MM.1S (cell line): ENCODE results near the gene KRT78.

ENCODE experiments used
- DNase-seq: peaks from one replicate; pipeline ENCODE4 v3.0.0-alpha.2; 2015
- H2AFZ ChIP-seq: fragments of 300-600 bp; sonication (generic); 2 replicates; pipeline ENCODE4 v1.6.0; 2016; ENCODE audit warnings: antibody characterized with exemption, low read length
- H3F3A ChIP-seq: fragments of 300-600 bp; sonication (generic); 2 replicates; pipeline ENCODE4 v1.6.1; 2016; ENCODE audit warnings: mild to moderate bottlenecking, antibody characterized with exemption, low read length, moderate library complexity, mixed read lengths; ENCODE audit not compliant: insufficient read depth
- H3K27ac ChIP-seq: fragments of 300-600 bp; sonication (generic); 2 replicates; pipeline ENCODE4 v1.5.1; 2016; ENCODE audit warnings: mild to moderate bottlenecking, low read length
- H3K27me3 ChIP-seq: fragments of 300-600 bp; sonication (generic); replicated peaks from 2 replicates; pipeline ENCODE4 v1.6.0; 2016; ENCODE audit warnings: low read length; ENCODE audit not compliant: insufficient read depth
- H3K36me3 ChIP-seq: fragments of 300-600 bp; sonication (generic); replicated peaks from 2 replicates; pipeline ENCODE4 v1.6.1; 2016; ENCODE audit warnings: mild to moderate bottlenecking, low read length, mixed read lengths; ENCODE audit not compliant: insufficient read depth
- H3K4me1 ChIP-seq: fragments of 300-600 bp; sonication (generic); 2 replicates; pipeline ENCODE4 v1.6.1; 2016; ENCODE audit warnings: low read length, mixed read lengths
- H3K4me2 ChIP-seq: fragments of 300-600 bp; sonication (generic); 2 replicates; pipeline ENCODE4 v1.6.0; 2016; ENCODE audit warnings: low read depth, low read length
- H3K4me3 ChIP-seq: fragments of 300-600 bp; sonication (generic); 2 replicates; pipeline ENCODE4 v1.5.1; 2016; ENCODE audit warnings: low read length, mixed read lengths
- H3K79me2 ChIP-seq: fragments of 300-600 bp; sonication (generic); 2 replicates; pipeline ENCODE4 v1.6.1; 2016; ENCODE audit warnings: mixed run types, low read length, mixed read lengths
- H3K9ac ChIP-seq: fragments of 300-600 bp; sonication (generic); 2 replicates; pipeline ENCODE4 v1.6.1; 2016; ENCODE audit warnings: low read length, mixed read lengths
- H3K9me2 ChIP-seq: fragments of 300-600 bp; sonication (generic); replicated peaks from 2 replicates; pipeline ENCODE4 v1.6.1; 2016; ENCODE audit warnings: mild to moderate bottlenecking, low read length, mixed read lengths; ENCODE audit not compliant: insufficient read depth
- H3K9me3 ChIP-seq: fragments of 300-600 bp; sonication (generic); replicated peaks from 2 replicates; pipeline ENCODE4 v1.6.1; 2016; ENCODE audit warnings: mild to moderate bottlenecking, low read length, mixed read lengths; ENCODE audit not compliant: insufficient read depth
- H4K20me1 ChIP-seq: fragments of 300-600 bp; sonication (generic); 2 replicates; pipeline ENCODE4 v1.6.1; 2016; ENCODE audit warnings: mild to moderate bottlenecking, low read length, moderate library complexity, mixed read lengths; ENCODE audit not compliant: insufficient read depth
- CTCF ChIP-seq: fragments of 300-600 bp; sonication (generic); IDR thresholded peaks from 2 replicates; pipeline ENCODE4 v1.5.1; 2016; ENCODE audit warnings: antibody characterized with exemption, low read length, mixed read lengths
- EZH2 ChIP-seq: fragments of 300-600 bp; sonication (generic); optimal IDR thresholded peaks from 2 replicates; pipeline ENCODE3; 2017; ENCODE audit warnings: low read depth, mild to moderate bottlenecking, antibody characterized with exemption, low read length, mixed read lengths
- EZH2phosphoT487 ChIP-seq: fragments of 300-600 bp; sonication (generic); IDR thresholded peaks from 2 replicates; pipeline ENCODE4 v1.6.1; 2018; ENCODE audit warnings: antibody characterized with exemption, low read length

The KRT78 gene

GRCh38 chr12:52873513-52873831, 24.7 kb upstream of the KRT78 start:
- H3K4me3 ChIP-seq: peak overlapping the region; percentile 54
- no peaks in the 10 kb centered on the region for H3K9me3 ChIP-seq
- no peak overlapping the region for H3K27ac ChIP-seq
- H3K36me3 ChIP-seq: no peaks in the 10 kb centered on the region
- no peak for DNase-seq
- H3K4me2 ChIP-seq: peak overlapping the region; percentile 84
- TF ChIP-seq EZH2: no peak
- no peak for TF ChIP-seq CTCF
- no peak for TF ChIP-seq EZH2phosphoT487
- no peaks in the 10 kb centered on the region for H3K9me2 ChIP-seq
- H3K27me3 ChIP-seq: no peaks in the 10 kb centered on the region
- H4K20me1 ChIP-seq: no peaks in the 10 kb centered on the region
- H3F3A ChIP-seq: no peaks in the 10 kb centered on the region
- 0 out of 2 replicates have a peak, but pooled peaks cover 9% of the 10 kb centered on the region for H3K4me1 ChIP-seq
- H3K9ac ChIP-seq: peak overlapping the region; percentile 67; the same call in 1 of the 2 replicates
- no peaks in the 10 kb centered on the region for H3K79me2 ChIP-seq
- H2AFZ ChIP-seq: peak overlapping the region; percentile 75

GRCh38 chr12:52872644-52873389, 24.0 kb upstream of the KRT78 start:
- Histone ChIP-seq H3K36me3 (no peaks in the 10 kb centered on the region), H4K20me1 (no peaks in the 10 kb centered on the region), H3K9me2 (no peaks in the 10 kb centered on the region), H3K4me3 (no peak overlapping the region), H3K27me3 (no peaks in the 10 kb centered on the region), H3K9ac (no peak overlapping the region), H2AFZ (no peak overlapping the region), H3K9me3 (no peaks in the 10 kb centered on the region), H3F3A (no peaks in the 10 kb centered on the region), H3K4me1 (0 out of 2 replicates have a peak, but pooled peaks cover 9% of the 10 kb centered on the region), H3K4me2 (no peak overlapping the region), H3K27ac (no peak overlapping the region), H3K79me2 (no peaks in the 10 kb centered on the region)
- no peak for TF ChIP-seq EZH2phosphoT487
- TF ChIP-seq CTCF: no peak
- TF ChIP-seq EZH2: no peak
- no peak for DNase-seq

- no peak overlapping the region for H3K9ac ChIP-seq
- 0 out of 2 replicates have a peak, but pooled peaks cover 9% of the 10 kb centered on the region for H3K4me1 ChIP-seq
- no peaks in the 10 kb centered on the region for H3K9me3 ChIP-seq
- H3K79me2 ChIP-seq: no peaks in the 10 kb centered on the region
- H2AFZ ChIP-seq: no peak overlapping the region
- no peaks in the 10 kb centered on the region for H3K9me2 ChIP-seq
- DNase-seq: no peak
- H4K20me1 ChIP-seq: no peaks in the 10 kb centered on the region
- H3K27ac ChIP-seq: no peak overlapping the region
- no peak for TF ChIP-seq EZH2phosphoT487
- TF ChIP-seq CTCF: no peak
- TF ChIP-seq EZH2: no peak
- H3K4me2 ChIP-seq: no peak overlapping the region
- no peak overlapping the region for H3K4me3 ChIP-seq
- no peaks in the 10 kb centered on the region for H3K27me3 ChIP-seq
- no peaks in the 10 kb centered on the region for H3K36me3 ChIP-seq
- H3F3A ChIP-seq: no peaks in the 10 kb centered on the region
These were observed 22.7 kb upstream of the KRT78 start for GRCh38 chr12:52871291-52872039.
